ENCODE data around the gene TSPAN31.

The TSPAN31 gene

DNA sequence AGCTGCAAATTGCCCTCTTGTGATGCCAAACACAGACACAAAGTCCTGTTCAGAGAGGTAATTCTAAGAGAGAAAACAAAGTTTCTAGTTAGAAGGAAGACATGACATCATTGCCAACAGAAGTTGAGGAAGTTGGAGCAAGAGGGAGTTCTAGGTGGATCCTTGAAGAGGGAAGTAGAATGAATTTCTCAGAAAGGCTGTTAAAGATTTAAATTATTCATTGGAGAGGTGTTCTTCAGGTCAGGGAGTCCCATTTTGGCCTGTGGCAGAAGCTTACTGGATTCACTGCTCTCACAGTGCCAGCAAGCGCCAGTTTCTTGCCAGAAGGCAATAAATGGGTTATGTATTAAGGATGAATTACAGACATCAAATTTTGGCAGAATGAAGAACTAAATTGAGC, 53.1 kb downstream of the TSPAN31 start:
- DNase-seq = no peak

Data from NCI-H1417 (cell line).